ENCODE results near the gene TTC1. TPM values are rescaled to one million over a fixed set of nuclear protein-coding genes. Genes with fewer than 3 reads are reported as not detected.

Gene TTC1
- total RNA-seq, 1 donor from 2014 or later: 59.9 TPM

DNA sequence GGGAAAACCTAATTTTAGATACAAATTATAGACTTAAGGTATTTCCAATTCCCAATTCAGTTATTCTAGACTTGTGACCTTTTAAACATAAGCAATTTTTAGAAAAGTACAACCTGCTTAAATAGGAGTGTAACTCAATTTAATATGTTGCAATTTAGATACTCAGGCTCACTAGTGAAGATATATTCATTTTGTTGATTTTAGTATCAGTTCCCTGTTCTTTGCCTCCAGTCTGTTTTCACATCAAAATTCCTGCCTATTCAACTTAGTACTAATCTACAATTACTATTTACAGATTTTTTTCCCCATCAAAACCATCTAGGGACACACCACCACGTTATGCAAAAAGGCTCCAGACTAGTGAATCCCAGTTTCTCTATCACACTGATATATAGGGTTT is 79.9 kb downstream of the TTC1 start:
- intact Hi-C loops (cut with micrococcal nuclease): no loop called here
- peaks cover 16% of the 10 kb centered on the region for H3K4me1 Mint-ChIP-seq
- no peak overlapping the region for H3K4me3 Mint-ChIP-seq
- CTCF ChIA-PET: no interaction called here
- POLR2A ChIA-PET: no interaction called here
- no peak for ATAC-seq (ENCODE audit: low read depth)
- H3K36me3 Mint-ChIP-seq (ENCODE audit: low read depth): peaks cover 34% of the 10 kb centered on the region
- no peak for DNase-seq
- no peaks in the 10 kb centered on the region for H3K27me3 Mint-ChIP-seq
- TF ChIP-seq, protein P1, sequence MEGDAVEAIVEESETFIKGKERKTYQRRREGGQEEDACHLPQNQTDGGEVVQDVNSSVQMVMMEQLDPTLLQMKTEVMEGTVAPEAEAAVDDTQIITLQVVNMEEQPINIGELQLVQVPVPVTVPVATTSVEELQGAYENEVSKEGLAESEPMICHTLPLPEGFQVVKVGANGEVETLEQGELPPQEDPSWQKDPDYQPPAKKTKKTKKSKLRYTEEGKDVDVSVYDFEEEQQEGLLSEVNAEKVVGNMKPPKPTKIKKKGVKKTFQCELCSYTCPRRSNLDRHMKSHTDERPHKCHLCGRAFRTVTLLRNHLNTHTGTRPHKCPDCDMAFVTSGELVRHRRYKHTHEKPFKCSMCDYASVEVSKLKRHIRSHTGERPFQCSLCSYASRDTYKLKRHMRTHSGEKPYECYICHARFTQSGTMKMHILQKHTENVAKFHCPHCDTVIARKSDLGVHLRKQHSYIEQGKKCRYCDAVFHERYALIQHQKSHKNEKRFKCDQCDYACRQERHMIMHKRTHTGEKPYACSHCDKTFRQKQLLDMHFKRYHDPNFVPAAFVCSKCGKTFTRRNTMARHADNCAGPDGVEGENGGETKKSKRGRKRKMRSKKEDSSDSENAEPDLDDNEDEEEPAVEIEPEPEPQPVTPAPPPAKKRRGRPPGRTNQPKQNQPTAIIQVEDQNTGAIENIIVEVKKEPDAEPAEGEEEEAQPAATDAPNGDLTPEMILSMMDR (IDR thresholded peaks at IDR 0.05): no peak
- H3K27ac Mint-ChIP-seq: no peak overlapping the region
- no peaks in the 10 kb centered on the region for H3K9me3 Mint-ChIP-seq

DNA sequence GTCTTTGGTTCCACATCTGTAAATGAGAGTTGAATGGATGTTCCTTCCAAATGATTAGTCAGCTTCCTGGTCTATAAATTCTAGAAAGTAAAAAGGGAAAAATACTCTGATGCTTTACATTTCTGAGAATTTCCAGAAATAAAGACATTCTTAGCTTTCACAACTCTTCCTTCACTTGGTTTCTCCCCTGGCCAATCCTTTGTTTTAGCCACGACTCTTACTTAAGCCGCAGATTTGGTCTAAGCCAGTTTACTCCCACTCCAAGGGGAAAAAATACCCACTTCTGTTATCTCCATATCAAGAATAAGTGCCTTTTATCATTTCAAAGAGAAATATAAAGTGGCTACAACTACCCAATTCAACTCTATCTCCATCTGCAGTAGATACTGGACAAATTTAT is 80.6 kb downstream of the TTC1 start:
- no peak for ATAC-seq (ENCODE audit: low read depth)
- POLR2A ChIA-PET: no interaction called here
- no peaks in the 10 kb centered on the region for H3K27me3 Mint-ChIP-seq

DNA sequence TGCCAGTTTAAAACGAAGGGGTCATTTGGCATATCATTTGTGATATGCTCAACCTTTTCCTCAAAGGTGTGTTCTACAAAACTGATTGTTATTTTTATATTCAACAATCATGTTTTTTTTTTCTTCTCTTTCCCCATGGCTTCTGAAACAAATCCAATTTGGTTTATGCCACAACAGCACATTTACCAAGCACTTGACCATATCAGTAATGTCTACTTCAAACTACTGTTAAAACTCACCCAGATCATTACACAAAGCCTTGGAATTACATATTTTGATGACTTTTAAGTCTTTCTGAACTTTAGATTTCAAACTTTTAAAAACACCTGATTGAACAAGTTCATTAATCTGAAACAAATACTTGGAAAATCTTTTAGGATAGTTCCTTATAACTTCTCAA is 81.1 kb downstream of the TTC1 start:
- CTCF ChIA-PET: no interaction called here

More for the DNA sequence above, 80.6 kb downstream of the TTC1 start:
- TF ChIP-seq, protein P1 (IDR thresholded peaks at IDR 0.05): no peak
- CTCF ChIA-PET: no interaction called here
- Mint-ChIP-seq H3K4me3 (no peak overlapping the region), H3K27ac (no peak overlapping the region), H3K4me1 (peaks cover 20% of the 10 kb centered on the region), H3K36me3 (ENCODE audit: low read depth) (peaks cover 39% of the 10 kb centered on the region), H3K9me3 (no peaks in the 10 kb centered on the region)
- DNase-seq: no peak
- intact Hi-C loops (cut with micrococcal nuclease): no loop called here

DNA sequence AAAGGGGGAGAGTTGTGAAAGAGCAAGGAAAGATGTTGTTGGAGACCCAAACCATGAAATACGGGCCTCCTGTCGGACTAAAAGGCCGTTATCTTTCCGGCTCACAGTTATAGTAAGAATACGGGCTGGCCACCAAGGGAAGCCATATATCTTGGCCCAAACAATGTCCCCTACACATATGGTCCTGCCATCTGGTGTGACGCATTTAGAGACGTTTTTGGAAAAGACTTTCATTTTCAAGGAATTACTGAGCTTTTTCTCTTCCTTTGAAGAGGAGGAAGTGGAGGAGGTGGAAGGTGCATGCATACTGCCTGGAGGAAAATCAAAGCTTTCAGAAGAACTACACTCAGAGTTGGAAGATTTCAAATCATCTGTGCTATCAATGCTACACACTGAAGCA is 83.6 kb downstream of the TTC1 start:
- DNase-seq: no peak
- intact Hi-C loops (cut with micrococcal nuclease): no loop called here
- no peak for ATAC-seq (ENCODE audit: low read depth)
- Mint-ChIP-seq H3K4me3 (no peak overlapping the region), H3K27ac (no peak overlapping the region), H3K9me3 (no peaks in the 10 kb centered on the region), H3K4me1 (peaks cover 20% of the 10 kb centered on the region), H3K36me3 (ENCODE audit: low read depth) (peaks cover 53% of the 10 kb centered on the region), H3K27me3 (no peaks in the 10 kb centered on the region)
- TF ChIP-seq, protein P1 (IDR thresholded peaks at IDR 0.05): no peak
- CTCF ChIA-PET: no interaction called here
- POLR2A ChIA-PET: interaction anchor here (0.6 kb wide), 1 partner anchor 77 kb away, joined by 3 read pairs; no protein-coding TSS in a partner anchor

More for the DNA sequence above, 81.1 kb downstream of the TTC1 start:
- no peak for ATAC-seq (ENCODE audit: low read depth)
- H3K9me3 Mint-ChIP-seq: no peaks in the 10 kb centered on the region
- POLR2A ChIA-PET: no interaction called here
- TF ChIP-seq, protein P1 (IDR thresholded peaks at IDR 0.05): no peak
- H3K27me3 Mint-ChIP-seq: no peaks in the 10 kb centered on the region
- intact Hi-C loops (cut with micrococcal nuclease): no loop called here
- no peak for DNase-seq
- H3K4me1 Mint-ChIP-seq: peaks cover 20% of the 10 kb centered on the region
- H3K4me3 Mint-ChIP-seq: no peak overlapping the region
- H3K36me3 Mint-ChIP-seq (ENCODE audit: low read depth): peaks cover 39% of the 10 kb centered on the region
- H3K27ac Mint-ChIP-seq: no peak overlapping the region

DNA sequence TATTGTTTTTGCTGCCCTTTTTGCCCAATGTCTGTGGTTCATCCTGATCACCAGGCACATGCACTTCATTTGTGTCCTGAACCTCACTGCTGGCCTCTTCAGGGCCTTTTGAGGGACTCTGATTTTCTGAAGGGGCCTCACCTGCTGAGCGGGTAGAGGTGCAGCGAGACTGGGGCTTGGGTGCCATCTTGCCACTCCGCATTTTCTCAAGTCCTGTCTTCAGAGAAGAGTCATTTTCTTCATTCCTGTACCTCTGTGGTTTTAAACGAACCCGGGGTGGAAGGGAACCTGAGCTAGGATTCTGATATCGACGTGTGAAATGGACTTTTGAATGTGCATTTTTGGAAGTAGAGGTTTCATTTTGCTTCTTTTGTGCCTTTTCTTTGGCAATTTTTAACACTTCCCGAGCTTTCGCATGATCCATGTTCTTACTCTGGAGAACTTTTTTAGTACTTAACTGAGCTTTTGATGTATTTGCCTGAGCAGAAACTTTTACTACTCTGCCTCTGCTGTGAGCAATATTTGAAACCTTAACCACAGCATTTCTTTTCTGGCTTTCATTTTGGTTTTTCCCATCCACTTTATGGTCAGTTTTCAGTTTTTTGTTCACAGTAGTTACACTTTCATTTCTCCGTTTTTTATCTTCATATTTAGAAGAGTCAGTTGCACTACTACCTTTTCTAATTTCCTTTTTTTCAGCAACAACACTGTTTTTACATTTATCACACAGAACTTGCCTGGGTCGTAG is 84.2 kb downstream of the TTC1 start:
- Mint-ChIP-seq H3K27me3 (no peaks in the 10 kb centered on the region), H3K9me3 (no peaks in the 10 kb centered on the region), H3K27ac (peak overlapping the region; percentile 3), H3K36me3 (ENCODE audit: low read depth) (peaks cover 53% of the 10 kb centered on the region), H3K4me3 (no peak overlapping the region), H3K4me1 (peaks cover 26% of the 10 kb centered on the region)
- intact Hi-C loops (cut with micrococcal nuclease): no loop called here
- TF ChIP-seq, protein P1 (IDR thresholded peaks at IDR 0.05): no peak
- CTCF ChIA-PET: no interaction called here
- ATAC-seq (ENCODE audit: low read depth) (no peak), DNase-seq (no peak)
- POLR2A ChIA-PET: interaction anchor here (0.6 kb wide), 1 partner anchor 77 kb away, joined by 3 read pairs; no protein-coding TSS in a partner anchor
